Uterus (tissue), 4 donors: Measurements from ENCODE around the gene CYP8B1. TPM values are rescaled to one million over a fixed set of nuclear protein-coding genes. Genes with fewer than 3 reads are reported as not detected.

ENCODE experiments used
- DNase-seq, 2 donors: peaks; one replicate each; pipeline ENCODE4 v3.0.0-alpha.2; 2019 to 2020
- H3K27ac ChIP-seq, 2 donors: fragments of 200-600 bp; sonication (generic); 1 replicate in 1 of 2; 2 replicates in 1 of 2; pipeline ENCODE4 v1.5.1; 2016 to 2018
- H3K27me3 ChIP-seq, 2 donors: fragments of 200-600 bp; sonication (generic); one replicate each; pipeline ENCODE4 v1.5.1; 2018 to 2019; ENCODE audit warnings: control low read depth in 1 of 2
- H3K36me3 ChIP-seq, 2 donors: fragments of 200-600 bp; sonication (generic); one replicate each; pipeline ENCODE4 v1.5.1; 2019; ENCODE audit warnings: control low read depth in 1 of 2
- H3K4me1 ChIP-seq, 2 donors: fragments of 200-600 bp; sonication (generic); one replicate each; pipeline ENCODE4 v1.5.1; 2018 to 2019; ENCODE audit warnings: control low read depth in 1 of 2
- H3K4me3 ChIP-seq, 2 donors: fragments of 200-600 bp; sonication (generic); 1 replicate in 1 of 2; 2 replicates in 1 of 2; pipeline ENCODE4 v1.5.1; 2018 to 2019; ENCODE audit warnings: mild to moderate bottlenecking in 1 of 2
- H3K9me3 ChIP-seq, 2 donors: fragments of 200-600 bp; sonication (generic); one replicate each; pipeline ENCODE4 v1.5.1; 2019; ENCODE audit warnings: control low read depth in 1 of 2
- POLR2A ChIP-seq, 2 donors: fragments of 450-650 bp; IDR thresholded peaks; one replicate each; pipeline ENCODE4 v1.6.1; 2016; ENCODE audit warnings: antibody characterized with exemption in 2 of 2, mild to moderate bottlenecking in 1 of 2, moderate library complexity in 1 of 2
- intact Hi-C: fragments of 100-400 bp; cut with DNase I; formaldehyde crosslinking; loops from one replicate; pipeline ENCODE4 v1.15.1; 2023; ENCODE audit warnings: low total_unique reads
- total RNA-seq, 4 donors: library from RNA; depleted of rRNA in 3 of 4; stranded (reverse); fragments of >200 nt in 3 of 4; gene quantifications; one replicate each; pipeline versions ENCODE4 v1.1.0 to v1.2.4, GENCODE V29; 2014 to 2023
- TF ChIP-seq, protein P1 (sequence below), 4 experiments: fragments of 200-600 bp in 2 of 4; fragments of 450-650 bp in 2 of 4; sonication (generic) in 2 of 4; IDR thresholded peaks; one replicate each; pipeline ENCODE4 v1.5.1; 2016 to 2019; ENCODE audit warnings: antibody characterized with exemption in 4 of 4, mild to moderate bottlenecking in 2 of 4, moderate library complexity in 1 of 4
- donor health status: DM: yes; HTN: yes; CAD: no.

CYP8B1 gene
- total RNA-seq, 4 donors from 2014 or later: not detected

DNA sequence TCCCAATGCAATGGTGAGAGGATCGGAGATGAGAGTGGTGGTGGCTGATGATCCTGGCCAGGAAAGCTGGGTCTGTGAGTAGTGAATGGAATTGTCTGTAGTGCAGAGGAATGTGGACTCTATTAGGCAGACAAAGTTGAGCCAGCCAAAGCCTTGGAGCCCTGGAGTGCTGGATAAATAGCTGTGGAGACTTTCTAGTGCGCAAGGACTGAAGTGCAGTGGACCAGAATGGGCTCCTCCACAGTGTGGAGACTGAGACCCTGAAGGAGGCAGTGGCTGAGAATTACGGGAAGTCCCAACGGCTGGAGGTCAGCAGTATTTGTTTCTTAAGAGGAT is 31.1 kb upstream of the CYP8B1 start:
- H3K27me3 ChIP-seq: no peaks in the 10 kb centered on the region
- peak overlapping the region; percentile 65 to 70 for H3K4me3 ChIP-seq
- H3K27ac ChIP-seq: peak overlapping the region in 1 of 2 donors; percentile 76
- peaks cover 0 to 3% of the 10 kb centered on the region in 2 donors for H3K9me3 ChIP-seq
- H3K36me3 ChIP-seq: no peaks in the 10 kb centered on the region
- H3K4me1 ChIP-seq: no peaks in the 10 kb centered on the region
- TF ChIP-seq POLR2A (IDR thresholded peaks at IDR 0.05): no peak
- TF ChIP-seq, protein P1, sequence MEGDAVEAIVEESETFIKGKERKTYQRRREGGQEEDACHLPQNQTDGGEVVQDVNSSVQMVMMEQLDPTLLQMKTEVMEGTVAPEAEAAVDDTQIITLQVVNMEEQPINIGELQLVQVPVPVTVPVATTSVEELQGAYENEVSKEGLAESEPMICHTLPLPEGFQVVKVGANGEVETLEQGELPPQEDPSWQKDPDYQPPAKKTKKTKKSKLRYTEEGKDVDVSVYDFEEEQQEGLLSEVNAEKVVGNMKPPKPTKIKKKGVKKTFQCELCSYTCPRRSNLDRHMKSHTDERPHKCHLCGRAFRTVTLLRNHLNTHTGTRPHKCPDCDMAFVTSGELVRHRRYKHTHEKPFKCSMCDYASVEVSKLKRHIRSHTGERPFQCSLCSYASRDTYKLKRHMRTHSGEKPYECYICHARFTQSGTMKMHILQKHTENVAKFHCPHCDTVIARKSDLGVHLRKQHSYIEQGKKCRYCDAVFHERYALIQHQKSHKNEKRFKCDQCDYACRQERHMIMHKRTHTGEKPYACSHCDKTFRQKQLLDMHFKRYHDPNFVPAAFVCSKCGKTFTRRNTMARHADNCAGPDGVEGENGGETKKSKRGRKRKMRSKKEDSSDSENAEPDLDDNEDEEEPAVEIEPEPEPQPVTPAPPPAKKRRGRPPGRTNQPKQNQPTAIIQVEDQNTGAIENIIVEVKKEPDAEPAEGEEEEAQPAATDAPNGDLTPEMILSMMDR (IDR thresholded peaks at IDR 0.05): no peak
- DNase-seq: no peak
- intact Hi-C loops: no loop called here

DNA sequence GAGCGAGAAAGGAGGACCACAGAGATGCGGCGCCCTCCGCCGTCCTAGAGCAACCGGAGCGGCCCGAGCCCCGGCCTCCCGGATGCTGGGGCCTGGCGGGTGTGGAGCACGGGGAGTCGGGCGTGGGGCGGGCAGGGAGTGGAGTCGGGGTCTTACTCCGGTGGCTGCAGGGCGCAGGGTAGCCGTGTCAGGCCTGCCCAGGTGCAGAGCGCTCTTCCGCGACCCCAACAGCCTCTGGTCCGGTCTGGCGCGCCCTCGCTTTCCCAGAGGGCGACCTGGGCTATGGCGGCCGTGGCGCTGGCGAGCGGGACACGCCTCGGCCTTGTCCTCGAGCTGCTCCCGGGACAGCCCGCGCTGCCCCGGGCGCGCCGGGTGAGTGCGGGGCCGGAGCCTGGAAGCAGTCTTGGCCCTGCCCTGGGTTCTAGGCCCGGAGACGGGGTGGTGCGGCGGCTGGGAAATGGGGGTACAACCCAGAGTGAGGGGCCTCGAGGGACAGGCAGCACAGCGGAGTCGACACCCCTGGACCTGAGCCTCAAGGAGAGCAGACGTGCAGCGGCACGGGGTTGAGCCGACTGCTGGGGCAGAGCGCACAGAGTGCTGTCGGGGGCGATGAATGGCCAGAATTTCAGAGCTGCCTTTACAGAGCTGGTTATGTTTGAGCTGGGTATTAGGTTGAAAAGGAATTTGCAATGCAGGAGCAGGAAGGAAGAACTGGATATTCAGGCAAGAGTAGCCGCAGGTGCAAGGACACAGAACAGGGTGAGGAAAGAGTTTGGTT is 30.6 kb upstream of the CYP8B1 start, which contains the start of gene ZNF662:
TSS of gene ZNF662 (plus strand) at position 73 of the 778 bp plus-strand sequence. CDS start 1,973 bp downstream, outside the sequence.
- Histone ChIP-seq H3K4me1 (no peaks in the 10 kb centered on the region), H3K27me3 (no peaks in the 10 kb centered on the region), H3K4me3 (peak within 1 kb of the TSS; percentile 65 to 70), H3K27ac (peak within 1 kb of the TSS; percentile 75 to 76), H3K36me3 (no peaks in the 10 kb centered on the region), H3K9me3 (no peaks in the 10 kb centered on the region)
- intact Hi-C loops: no loop called here
- peak; percentile 49 to 70 for DNase-seq
- TF ChIP-seq POLR2A (IDR thresholded peaks at IDR 0.05): peak in 1 of 2 donors; percentile 43
- TF ChIP-seq, protein P1 (IDR thresholded peaks at IDR 0.05): no peak

DNA sequence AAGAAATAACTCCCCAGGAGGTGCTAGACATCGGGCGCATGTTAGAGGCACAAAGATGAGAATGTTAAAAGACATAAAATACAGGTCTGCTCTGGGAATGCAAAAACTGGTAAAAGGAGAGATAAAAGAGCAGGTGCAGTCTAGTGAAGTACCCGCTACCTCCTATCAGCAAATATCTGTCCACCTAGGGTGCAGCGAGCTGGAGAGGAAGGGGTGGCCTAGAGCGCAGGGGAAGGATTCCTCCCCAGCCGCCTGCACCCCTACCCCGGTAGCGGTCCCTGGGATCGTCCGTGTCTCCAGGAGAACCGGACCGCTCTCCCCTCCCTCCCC is 30.0 kb upstream of the CYP8B1 start:
- intact Hi-C loops: no loop called here
- no peaks in the 10 kb centered on the region for H3K27me3 ChIP-seq
- DNase-seq: no peak
- peak overlapping the region; percentile 75 to 76 for H3K27ac ChIP-seq
- TF ChIP-seq POLR2A (IDR thresholded peaks at IDR 0.05): no peak
- TF ChIP-seq, protein P1 (IDR thresholded peaks at IDR 0.05): no peak
- no peaks in the 10 kb centered on the region for H3K36me3 ChIP-seq
- H3K9me3 ChIP-seq: no peaks in the 10 kb centered on the region
- H3K4me1 ChIP-seq: no peaks in the 10 kb centered on the region
- peak overlapping the region; percentile 65 to 70 for H3K4me3 ChIP-seq

DNA sequence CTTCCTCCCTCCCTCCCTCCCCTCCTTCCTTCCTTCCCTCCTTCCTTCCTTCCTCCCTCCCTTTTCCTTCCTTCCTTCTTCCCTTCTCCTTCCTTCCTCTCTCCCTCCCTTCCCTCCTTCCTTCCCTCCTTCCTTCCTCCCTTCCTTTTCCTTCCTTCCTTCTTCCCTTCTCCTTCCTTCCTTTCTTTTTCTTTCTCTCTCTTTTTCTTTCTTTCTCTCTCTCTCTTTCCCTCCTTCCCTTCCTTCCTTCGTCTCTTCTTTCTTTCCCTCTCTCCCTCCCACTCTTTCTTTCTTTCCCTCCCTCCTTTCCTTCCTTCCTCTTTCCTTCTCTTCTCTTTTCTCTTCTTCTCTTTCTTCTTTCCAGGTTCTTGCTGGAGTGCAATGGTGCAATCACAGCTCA is 28.4 kb upstream of the CYP8B1 start:
- Histone ChIP-seq H3K36me3 (no peaks in the 10 kb centered on the region), H3K27ac (no peak overlapping the region), H3K27me3 (no peaks in the 10 kb centered on the region), H3K4me1 (no peaks in the 10 kb centered on the region), H3K4me3 (no peak overlapping the region), H3K9me3 (no peaks in the 10 kb centered on the region)
- DNase-seq: no peak
- intact Hi-C loops: no loop called here
- TF ChIP-seq, protein P1 (IDR thresholded peaks at IDR 0.05): no peak
- no peak for TF ChIP-seq POLR2A (IDR thresholded peaks at IDR 0.05)

DNA sequence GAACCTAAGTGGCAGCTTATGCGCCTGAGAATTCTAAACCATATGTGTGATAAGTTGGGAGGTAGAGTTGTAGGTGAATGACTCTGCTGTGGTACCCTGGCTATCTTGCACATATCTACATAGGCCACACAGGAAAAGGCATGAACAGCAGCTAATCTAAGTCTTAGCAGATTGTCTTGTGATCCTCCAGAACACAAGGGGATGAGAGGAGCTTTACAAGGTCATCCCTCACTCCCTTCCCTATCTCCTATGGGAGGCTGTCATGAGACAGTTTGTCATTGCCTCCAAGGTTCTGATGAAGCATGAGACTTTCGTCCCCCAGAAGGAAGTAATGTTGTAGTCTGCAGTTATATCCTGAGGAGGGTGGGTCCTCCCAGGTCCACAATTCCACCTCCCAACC is 26.6 kb upstream of the CYP8B1 start:
- H3K4me1 ChIP-seq: no peaks in the 10 kb centered on the region
- TF ChIP-seq POLR2A (IDR thresholded peaks at IDR 0.05): no peak
- TF ChIP-seq, protein P1 (IDR thresholded peaks at IDR 0.05): no peak
- intact Hi-C loops: no loop called here

More for the DNA sequence above, 26.6 kb upstream of the CYP8B1 start:
- H3K27ac ChIP-seq: no peak overlapping the region
- H3K9me3 ChIP-seq: no peaks in the 10 kb centered on the region
- no peak overlapping the region for H3K4me3 ChIP-seq
- H3K27me3 ChIP-seq: no peaks in the 10 kb centered on the region
- no peaks in the 10 kb centered on the region for H3K36me3 ChIP-seq
- no peak for DNase-seq
